ENCODE data around the gene ZNF423. TPM values are rescaled to one million over a fixed set of nuclear protein-coding genes. Genes with fewer than 3 reads are reported as not detected.
A peak's percentile ranks its signal among the peaks of the same experiment; 100 is the strongest.

Gene ZNF423
- total RNA-seq, 4 donors from 2014 or later = 0.67 to 3.7 (median 2.2) TPM

DNA sequence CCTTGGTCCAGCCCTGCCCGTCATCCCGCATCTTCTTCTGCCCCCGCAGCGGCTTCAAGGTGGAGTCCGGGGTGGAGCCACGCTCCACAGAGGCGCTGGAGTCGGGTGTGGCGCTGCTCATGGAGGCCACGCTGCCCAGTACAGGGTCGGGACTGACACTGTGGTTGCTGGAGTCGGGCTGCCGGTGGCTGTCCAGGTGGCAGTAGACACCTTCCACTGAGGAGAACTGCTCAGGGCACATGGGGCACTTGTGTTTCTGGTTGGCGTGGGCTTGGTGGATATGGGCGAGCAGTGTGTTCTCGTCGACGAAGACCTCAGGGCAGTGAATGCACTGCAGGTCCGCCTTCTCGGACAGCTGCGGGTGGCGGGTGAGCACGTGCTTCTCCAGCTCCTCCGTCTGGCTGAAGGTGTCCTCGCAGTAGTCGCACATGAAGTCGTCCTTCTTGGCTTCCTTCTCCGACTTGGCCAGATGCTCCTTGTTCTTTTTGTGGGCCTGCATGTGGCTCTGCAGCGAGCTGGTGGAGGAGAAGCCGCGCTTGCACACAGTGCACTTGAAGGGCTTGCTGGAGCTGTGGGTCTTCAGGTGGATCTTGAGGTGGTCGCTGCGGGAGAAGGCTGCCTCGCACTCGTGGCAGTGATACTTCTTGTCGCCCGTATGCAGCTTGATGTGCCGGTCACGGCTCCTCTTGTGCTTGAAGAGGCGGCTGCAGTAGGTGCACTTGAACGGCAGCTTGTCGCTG is 217.8 kb downstream of the ZNF423 start:
- H3K4me3 ChIP-seq (ENCODE audit: low read depth, poor library complexity, severe bottlenecking) = no peak overlapping the region
- 93% methylated on average over 36 of the region's 42 CpGs for WGBS, 2 donors
- intact Hi-C loops (cut with DNase I; ENCODE audit: low total_unique reads) = no loop called here
- no peak for TF ChIP-seq CTCF (IDR thresholded peaks at IDR 0.05)
- TF ChIP-seq POLR2A (IDR thresholded peaks at IDR 0.05) = no peak
- no peak for DNase-seq (ENCODE audit: low spot score in 2 of 2)

DNA sequence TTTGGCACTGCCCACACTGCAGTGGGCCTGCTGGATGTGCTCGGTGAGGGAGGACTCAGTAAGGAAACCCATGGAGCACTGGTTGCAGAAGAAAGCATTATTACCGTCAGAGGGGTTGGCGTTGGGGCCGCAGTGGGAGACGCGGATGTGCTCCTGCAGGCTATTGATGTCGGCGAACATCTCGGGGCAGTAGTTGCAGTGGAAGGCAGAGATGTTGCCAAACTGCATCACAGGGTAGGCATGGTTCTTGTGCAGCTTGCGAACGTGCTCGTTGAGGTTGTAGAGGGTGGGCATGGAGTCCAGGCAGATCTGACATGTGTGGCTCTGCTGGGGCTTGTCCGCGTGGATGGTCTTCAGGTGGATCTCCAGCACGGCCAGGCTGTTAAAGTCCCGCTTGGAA is 218.4 kb downstream of the ZNF423 start:
- DNase-seq (ENCODE audit: low spot score in 2 of 2) = no peak
- no peak overlapping the region for H3K4me3 ChIP-seq (ENCODE audit: low read depth, poor library complexity, severe bottlenecking)
- TF ChIP-seq CTCF (IDR thresholded peaks at IDR 0.05) = no peak
- no peak for TF ChIP-seq POLR2A (IDR thresholded peaks at IDR 0.05)
- WGBS, 2 donors = 92 to 97% methylated on average over 12 to 15 of the region's 16 CpGs
- intact Hi-C loops (cut with DNase I; ENCODE audit: low total_unique reads) = no loop called here

DNA sequence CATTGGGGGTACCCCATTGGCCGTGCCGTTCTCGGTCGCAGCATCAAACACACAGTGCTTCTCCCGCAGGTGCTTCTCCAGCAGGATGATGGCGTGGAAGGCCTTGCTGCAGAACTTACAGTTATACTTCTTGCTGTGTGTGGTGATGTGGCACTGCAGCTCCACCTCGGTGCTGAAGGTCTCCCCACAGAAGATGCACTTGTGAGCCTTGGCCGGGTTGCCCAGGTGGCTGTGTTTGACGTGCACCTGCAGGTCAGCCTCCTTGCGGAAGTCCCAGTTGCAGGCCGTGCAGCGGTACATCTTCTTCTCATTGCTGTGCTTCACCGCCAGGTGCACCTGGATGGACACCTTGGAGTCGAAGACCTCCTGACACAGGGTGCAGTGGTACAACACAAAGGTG is 219.3 kb downstream of the ZNF423 start:
- intact Hi-C loops (cut with DNase I; ENCODE audit: low total_unique reads) = no loop called here
- WGBS, 2 donors = 94 to 97% methylated on average over 13 to 14 of the region's 14 CpGs
- no peak overlapping the region for H3K4me3 ChIP-seq (ENCODE audit: low read depth, poor library complexity, severe bottlenecking)

GRCh38 chr16:49635591-49636581 is 220.0 kb downstream of the ZNF423 start:
- peak in 1 of 2 donors; percentile 79 for DNase-seq (ENCODE audit: low spot score in 2 of 2)
- WGBS, 2 donors = 95 to 98% methylated on average over 44 to 45 of the region's 58 CpGs
- no peak overlapping the region for H3K4me3 ChIP-seq (ENCODE audit: low read depth, poor library complexity, severe bottlenecking)
- intact Hi-C loops (cut with DNase I; ENCODE audit: low total_unique reads) = no loop called here
- TF ChIP-seq CTCF (IDR thresholded peaks at IDR 0.05) (no peak), POLR2A (IDR thresholded peaks at IDR 0.05) (no peak)

More for the DNA sequence above, 219.3 kb downstream of the ZNF423 start:
- TF ChIP-seq CTCF (IDR thresholded peaks at IDR 0.05) (no peak), POLR2A (IDR thresholded peaks at IDR 0.05) (no peak)
- no peak for DNase-seq (ENCODE audit: low spot score in 2 of 2)

- H3K4me3 ChIP-seq (ENCODE audit: low read depth, poor library complexity, severe bottlenecking) = no peak overlapping the region
- intact Hi-C loops (cut with DNase I; ENCODE audit: low total_unique reads) = no loop called here
- WGBS, 2 donors = 93 to 100% methylated on average over 1 of the region's 1 CpG
Observed at GRCh38 chr16:49635009-49635350, 220.9 kb downstream of the ZNF423 start.

More at GRCh38 chr16:49635009-49635350, 220.9 kb downstream of the ZNF423 start:
- no peak for DNase-seq (ENCODE audit: low spot score in 2 of 2)
- TF ChIP-seq CTCF (IDR thresholded peaks at IDR 0.05) = no peak
- TF ChIP-seq POLR2A (IDR thresholded peaks at IDR 0.05) = no peak

All from lower leg skin (tissue), 4 donors.